H9 (cell line): Measurements from ENCODE around the gene SOCS7. TPM values are rescaled to one million over a fixed set of nuclear protein-coding genes. Genes with fewer than 3 reads are reported as not detected.

ENCODE experiments used
- DNase-seq: peaks from one replicate; pipeline ENCODE4 v3.0.0-alpha.2; 2017
- H2AFZ ChIP-seq: one replicate; pipeline ENCODE4 v1.6.1; 2013; ENCODE audit warnings: mild to moderate bottlenecking, low read length, control low read depth, moderate library complexity
- H2AK5ac ChIP-seq: 2 replicates; pipeline ENCODE4 v1.6.1; 2013; ENCODE audit warnings: low read length, control low read depth, mixed read lengths; ENCODE audit not compliant: insufficient read length
- H2BK120ac ChIP-seq: one replicate; pipeline ENCODE4 v1.6.1; 2013; ENCODE audit warnings: low read depth, mild to moderate bottlenecking, low read length, control low read depth, inconsistent platforms; ENCODE audit not compliant: poor library complexity, severe bottlenecking
- H2BK12ac ChIP-seq: 2 replicates; pipeline ENCODE4 v1.6.1; 2013; ENCODE audit warnings: low read length, control low read depth, mixed read lengths, low read depth; ENCODE audit not compliant: insufficient read length
- H2BK15ac ChIP-seq: 2 replicates; pipeline ENCODE4 v1.6.1; 2013; ENCODE audit warnings: low read depth, low read length, control low read depth
- H2BK20ac ChIP-seq: one replicate; pipeline ENCODE4 v1.6.1; 2013; ENCODE audit warnings: low read depth, mild to moderate bottlenecking, low read length, control low read depth, inconsistent platforms; ENCODE audit not compliant: poor library complexity, severe bottlenecking
- H2BK5ac ChIP-seq: 2 replicates; pipeline ENCODE4 v1.6.1; 2013; ENCODE audit warnings: low read length, control low read depth, mixed read lengths; ENCODE audit not compliant: insufficient read length
- H3K14ac ChIP-seq: 2 replicates; pipeline ENCODE4 v1.6.1; 2013; ENCODE audit warnings: low read length, control low read depth; ENCODE audit not compliant: insufficient read depth
- H3K18ac ChIP-seq: 2 replicates; pipeline ENCODE4 v1.6.1; 2013; ENCODE audit warnings: low read depth, mild to moderate bottlenecking, mixed read lengths, low read length, control low read depth; ENCODE audit not compliant: insufficient read length
- H3K23ac ChIP-seq: 2 replicates; pipeline ENCODE4 v1.6.1; 2013; ENCODE audit warnings: low read length, control low read depth, mixed read lengths, low read depth; ENCODE audit not compliant: insufficient read length
- H3K23me2 ChIP-seq: 2 replicates; pipeline ENCODE4 v1.6.1; 2013; ENCODE audit warnings: low read depth, mild to moderate bottlenecking, mixed read lengths, low read length, control low read depth; ENCODE audit not compliant: insufficient read length, poor library complexity, severe bottlenecking
- H3K27ac ChIP-seq: 2 replicates; pipeline ENCODE4 v1.5.1; 2013; ENCODE audit warnings: low read length, control low read depth, mixed read lengths, low read depth; ENCODE audit not compliant: insufficient read length
- H3K27me3 ChIP-seq: 2 replicates; pipeline ENCODE4 v1.6.1; 2013; ENCODE audit warnings: low read length, control low read depth, inconsistent platforms; ENCODE audit not compliant: insufficient read depth
- H3K4ac ChIP-seq: 2 replicates; pipeline ENCODE4 v1.6.1; 2013; ENCODE audit warnings: low read depth, mild to moderate bottlenecking, control low read depth, inconsistent platforms, low read length, moderate library complexity
- H3K4me1 ChIP-seq: 2 replicates; pipeline ENCODE4 v1.6.1; 2013; ENCODE audit warnings: low read length, control low read depth, inconsistent platforms; ENCODE audit not compliant: insufficient read depth
- H3K4me2 ChIP-seq: 2 replicates; pipeline ENCODE4 v1.6.1; 2013; ENCODE audit warnings: low read length, control low read depth, mixed read lengths; ENCODE audit not compliant: insufficient read length, insufficient read depth
- H3K56ac ChIP-seq: 2 replicates; pipeline ENCODE4 v1.6.1; 2013; ENCODE audit warnings: low read depth, mild to moderate bottlenecking, mixed read lengths, low read length, control low read depth; ENCODE audit not compliant: insufficient read length
- H3K79me1 ChIP-seq: 2 replicates; pipeline ENCODE4 v1.6.1; 2013; ENCODE audit warnings: low read depth, mild to moderate bottlenecking, moderate library complexity, low read length, control low read depth, inconsistent platforms; ENCODE audit not compliant: insufficient read depth, poor library complexity, severe bottlenecking
- H3K79me2 ChIP-seq: 2 replicates; pipeline ENCODE4 v1.6.1; 2013; ENCODE audit warnings: low read length, control low read depth, inconsistent platforms; ENCODE audit not compliant: insufficient read depth
- H3K9ac ChIP-seq: 2 replicates; pipeline ENCODE4 v1.6.1; 2013; ENCODE audit warnings: low read length, control low read depth, mixed read lengths; ENCODE audit not compliant: insufficient read length; ENCODE audit errors: extremely low read depth
- H3K9me3 ChIP-seq: one replicate; pipeline ENCODE4 v1.6.1; 2013; ENCODE audit warnings: low read depth, low read length, inconsistent platforms; ENCODE audit not compliant: control insufficient read depth
- H3T11ph ChIP-seq: one replicate; pipeline ENCODE4 v1.6.1; 2013; ENCODE audit warnings: mild to moderate bottlenecking, low read length, control low read depth, inconsistent platforms
- H4K20me1 ChIP-seq: one replicate; pipeline ENCODE4 v1.6.1; 2013; ENCODE audit not compliant: control insufficient read depth, insufficient read length, insufficient read depth
- H4K5ac ChIP-seq: 2 replicates; pipeline ENCODE4 v1.6.1; 2013; ENCODE audit warnings: low read depth, mild to moderate bottlenecking, mixed read lengths, low read length, control low read depth; ENCODE audit not compliant: insufficient read length
- H4K8ac ChIP-seq: replicated peaks from 2 replicates; pipeline ENCODE4 v1.6.1; 2013; ENCODE audit warnings: low read length, control low read depth, mixed read lengths, low read depth; ENCODE audit not compliant: insufficient read length
- H4K91ac ChIP-seq: 2 replicates; pipeline ENCODE4 v1.6.1; 2013; ENCODE audit warnings: low read depth, mild to moderate bottlenecking, moderate library complexity, mixed read lengths, low read length, control low read depth; ENCODE audit not compliant: insufficient read length
- H3K27ac Mint-ChIP-seq, 3 experiments: 2 replicates in 2 of 3; 3 replicates in 1 of 3; pipeline ENCODE4 v1.8.0; 2020 to 2021; ENCODE audit warnings: mixed read lengths in 3 of 3, mild to moderate bottlenecking in 1 of 3, moderate library complexity in 1 of 3
- H3K27me3 Mint-ChIP-seq: 2 replicates; pipeline ENCODE4 v1.8.0; 2021; ENCODE audit warnings: low read depth, mild to moderate bottlenecking, moderate library complexity, mixed read lengths
- H3K36me3 Mint-ChIP-seq, 3 experiments: 2 replicates in 2 of 3; 3 replicates in 1 of 3; pipeline ENCODE4 v1.8.0; 2020 to 2021; ENCODE audit warnings: low read depth in 3 of 3, mixed read lengths in 3 of 3; ENCODE audit not compliant: insufficient read depth in 1 of 3
- H3K4me1 Mint-ChIP-seq, 2 experiments: 2 replicates each; pipeline ENCODE4 v1.8.0; 2020; ENCODE audit warnings: mixed read lengths in 2 of 2
- H3K4me3 Mint-ChIP-seq, 2 experiments: 2 replicates in 1 of 2; 3 replicates in 1 of 2; pipeline ENCODE4 v1.8.0; 2020 to 2021; ENCODE audit warnings: mild to moderate bottlenecking in 2 of 2, mixed read lengths in 2 of 2, moderate library complexity in 1 of 2
- H3K9me3 Mint-ChIP-seq, 2 experiments: 2 replicates in 1 of 2; 3 replicates in 1 of 2; pipeline ENCODE4 v1.8.0; 2020; ENCODE audit warnings: mild to moderate bottlenecking in 2 of 2, mixed read lengths in 2 of 2, moderate library complexity in 1 of 2
- WGBS: extraction: QIAGEN DNeasy Blood & Tissue Kit; methylation state at CpG from one replicate; pipeline ENCODE4 v1.1.7; 2013; ENCODE audit warnings: missing lambda C conversion rate, low lambda C conversion rate, mixed read lengths; ENCODE audit not compliant: insufficient read length; ENCODE audit errors: extremely low coverage; 5-methylcytosine and 5-hydroxymethylcytosine counted together
- total RNA-seq: library from RNA; stranded (reverse); gene quantifications from 2 replicates; pipeline ENCODE4 v1.2.1, GENCODE V29; 2021
- TF ChIP-seq, protein P1 (sequence below): fragments of 200-600 bp; sonication (generic); conservative IDR thresholded peaks from 3 replicates; pipeline ENCODE4 v1.8.0; 2021; ENCODE audit warnings: antibody characterized with exemption, mild to moderate bottlenecking

SOCS7 gene
- total RNA-seq, 1 experiment from 2014 or later = 31.0 TPM

DNA sequence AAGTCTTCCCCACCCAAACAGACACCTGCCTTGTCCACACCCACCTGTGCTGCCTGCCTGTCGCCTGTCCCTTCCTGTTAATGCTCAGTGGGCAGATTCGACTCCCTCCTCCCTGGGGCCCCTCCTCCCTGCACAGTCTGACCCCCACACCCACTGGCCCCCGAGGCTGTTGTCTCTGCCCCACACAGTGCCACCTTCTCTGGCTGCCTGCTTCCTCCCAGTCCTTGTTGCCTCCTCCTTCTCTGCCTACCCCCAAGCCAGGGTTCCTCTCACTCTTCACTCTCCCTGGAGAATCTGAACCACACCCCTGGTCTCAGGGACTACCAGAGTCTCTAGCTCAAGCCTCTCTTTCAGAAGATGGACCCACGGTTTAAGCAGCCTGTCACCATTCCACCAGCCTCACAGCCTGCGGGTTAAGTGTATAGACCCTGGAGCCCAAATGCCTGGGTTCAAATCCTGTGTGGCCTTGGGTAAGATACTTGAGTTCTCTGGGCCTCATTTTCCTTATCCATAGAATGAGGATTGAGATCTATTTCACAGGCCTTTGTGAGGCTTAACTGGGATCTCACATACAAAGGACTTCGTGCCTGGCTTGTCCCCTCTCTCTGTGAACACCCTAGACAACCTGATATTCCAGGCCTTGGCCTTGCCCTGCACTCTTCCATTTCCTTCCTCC, 72.8 kb downstream of the SOCS7 start:
- peaks cover 60 to 76% of the 10 kb centered on the region in 2 experiments for H3K4me1 Mint-ChIP-seq
- peaks cover 17% of the 10 kb centered on the region for H3K27me3 Mint-ChIP-seq

More for the DNA sequence above, 72.8 kb downstream of the SOCS7 start:
- Histone ChIP-seq H2BK120ac (no peak overlapping the region), H3K56ac (no peak overlapping the region), H3K9ac (no peak overlapping the region), H2BK5ac (no peak overlapping the region), H4K5ac (no peak overlapping the region), H4K91ac (no peak overlapping the region), H2AFZ (no peak overlapping the region), H3K4ac (no peak overlapping the region), H3K18ac (no peak overlapping the region), H3K27me3 (peaks cover 3% of the 10 kb centered on the region; the same call in 1 of the 2 replicates), H2AK5ac (no peak overlapping the region), H3K4me2 (no peak overlapping the region), H2BK12ac (no peak overlapping the region), H3K14ac (no peak overlapping the region), H2BK15ac (no peak overlapping the region), H3K4me1 (peaks cover 23% of the 10 kb centered on the region; the same call in 1 of the 2 replicates), H2BK20ac (no peak overlapping the region), H3T11ph (no peak overlapping the region), H3K27ac (no peak overlapping the region), H4K8ac (no peak overlapping the region), H4K20me1 (no peaks in the 10 kb centered on the region), H3K9me3 (no peaks in the 10 kb centered on the region), H3K23me2 (peaks cover 19% of the 10 kb centered on the region), H3K79me2 (peaks cover 1% of the 10 kb centered on the region; the same call in 1 of the 2 replicates), H3K79me1 (no peaks in the 10 kb centered on the region), H3K23ac (no peak overlapping the region)
- no CpG with 5 or more reads among the region's 6 CpGs for WGBS
- Mint-ChIP-seq H3K36me3 (no peaks in the 10 kb centered on the region), H3K4me3 (no peak overlapping the region; a peak in 1 of 5 replicates), H3K27ac (peak overlapping the region in 2 of 3 experiments; percentile 17 to 35; a peak in 1 of 7 replicates), H3K9me3 (no peaks in the 10 kb centered on the region)
- TF ChIP-seq, protein P1, sequence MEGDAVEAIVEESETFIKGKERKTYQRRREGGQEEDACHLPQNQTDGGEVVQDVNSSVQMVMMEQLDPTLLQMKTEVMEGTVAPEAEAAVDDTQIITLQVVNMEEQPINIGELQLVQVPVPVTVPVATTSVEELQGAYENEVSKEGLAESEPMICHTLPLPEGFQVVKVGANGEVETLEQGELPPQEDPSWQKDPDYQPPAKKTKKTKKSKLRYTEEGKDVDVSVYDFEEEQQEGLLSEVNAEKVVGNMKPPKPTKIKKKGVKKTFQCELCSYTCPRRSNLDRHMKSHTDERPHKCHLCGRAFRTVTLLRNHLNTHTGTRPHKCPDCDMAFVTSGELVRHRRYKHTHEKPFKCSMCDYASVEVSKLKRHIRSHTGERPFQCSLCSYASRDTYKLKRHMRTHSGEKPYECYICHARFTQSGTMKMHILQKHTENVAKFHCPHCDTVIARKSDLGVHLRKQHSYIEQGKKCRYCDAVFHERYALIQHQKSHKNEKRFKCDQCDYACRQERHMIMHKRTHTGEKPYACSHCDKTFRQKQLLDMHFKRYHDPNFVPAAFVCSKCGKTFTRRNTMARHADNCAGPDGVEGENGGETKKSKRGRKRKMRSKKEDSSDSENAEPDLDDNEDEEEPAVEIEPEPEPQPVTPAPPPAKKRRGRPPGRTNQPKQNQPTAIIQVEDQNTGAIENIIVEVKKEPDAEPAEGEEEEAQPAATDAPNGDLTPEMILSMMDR = no peak
- peak; percentile 46 for DNase-seq
